Bronchial epithelial cell (primary cell): ENCODE results near the gene EGFL7. TPM values are rescaled to one million over a fixed set of nuclear protein-coding genes. Genes with fewer than 3 reads are reported as not detected.
A peak's percentile ranks its signal among the peaks of the same experiment; 100 is the strongest.

ENCODE experiments used
- DNase-seq: peaks from one replicate; pipeline ENCODE4 v3.0.0-alpha.2; 2010; ENCODE audit warnings: low read depth
- FAIRE-seq: peaks from 2 replicates; lab custom pipeline; 2011; peaks lifted over from hg19 to GRCh38; lab: Jason Lieb, UNC
- H3K27me3 ChIP-seq: 2 replicates; pipeline ENCODE4 v1.5.1; 2011; ENCODE audit warnings: low read length; ENCODE audit not compliant: control insufficient read depth, insufficient read depth
- H3K36me3 ChIP-seq: 2 replicates; pipeline ENCODE4 v1.5.1; 2011; ENCODE audit warnings: low read length; ENCODE audit not compliant: control insufficient read depth, insufficient read depth
- H3K4me3 ChIP-seq: 2 replicates; pipeline ENCODE4 v1.5.1; 2011; ENCODE audit warnings: mild to moderate bottlenecking, low read depth, low read length, control low read depth
- CTCF ChIP-seq: IDR thresholded peaks from 2 replicates; pipeline ENCODE4 v1.5.1; 2011; ENCODE audit warnings: mild to moderate bottlenecking, moderate library complexity, low read length, control low read depth, inconsistent platforms; ENCODE audit not compliant: insufficient read depth, severe bottlenecking
- total RNA-seq: library from RNA; depleted of rRNA; stranded (reverse); fragments of >200 nt; gene quantifications from 2 replicates; pipeline ENCODE4 v1.2.1, GENCODE V29; 2014

The EGFL7 gene
- total RNA-seq, 1 donor from 2014 or later, result 11.8 TPM

DNA sequence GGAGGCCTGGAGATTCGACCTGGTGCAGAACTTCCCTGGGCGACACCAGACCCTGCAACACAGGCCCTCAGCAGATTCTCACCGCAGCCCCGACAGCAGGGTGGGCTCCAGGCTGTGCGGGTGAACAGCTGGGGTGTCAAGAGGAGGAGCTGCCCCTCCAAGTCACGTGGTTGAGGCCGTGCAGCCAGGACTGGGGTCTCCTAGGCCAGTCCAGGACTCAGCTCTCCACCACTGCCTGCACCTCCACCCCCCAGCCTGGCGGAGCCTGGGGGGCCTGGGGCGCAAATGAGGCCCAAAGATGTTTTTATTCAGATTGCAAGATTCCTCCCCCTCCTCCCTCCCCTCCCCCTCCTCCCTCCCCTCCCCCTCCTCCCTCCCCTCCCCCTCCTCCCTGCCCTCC, 33.8 kb downstream of the EGFL7 start:
- no peak for TF ChIP-seq CTCF
- no peak for DNase-seq
- peaks cover 6% of the 10 kb centered on the region for H3K27me3 ChIP-seq
- H3K36me3 ChIP-seq, result no peaks in the 10 kb centered on the region
- no peak overlapping the region for H3K4me3 ChIP-seq
- FAIRE-seq, result no peak

DNA sequence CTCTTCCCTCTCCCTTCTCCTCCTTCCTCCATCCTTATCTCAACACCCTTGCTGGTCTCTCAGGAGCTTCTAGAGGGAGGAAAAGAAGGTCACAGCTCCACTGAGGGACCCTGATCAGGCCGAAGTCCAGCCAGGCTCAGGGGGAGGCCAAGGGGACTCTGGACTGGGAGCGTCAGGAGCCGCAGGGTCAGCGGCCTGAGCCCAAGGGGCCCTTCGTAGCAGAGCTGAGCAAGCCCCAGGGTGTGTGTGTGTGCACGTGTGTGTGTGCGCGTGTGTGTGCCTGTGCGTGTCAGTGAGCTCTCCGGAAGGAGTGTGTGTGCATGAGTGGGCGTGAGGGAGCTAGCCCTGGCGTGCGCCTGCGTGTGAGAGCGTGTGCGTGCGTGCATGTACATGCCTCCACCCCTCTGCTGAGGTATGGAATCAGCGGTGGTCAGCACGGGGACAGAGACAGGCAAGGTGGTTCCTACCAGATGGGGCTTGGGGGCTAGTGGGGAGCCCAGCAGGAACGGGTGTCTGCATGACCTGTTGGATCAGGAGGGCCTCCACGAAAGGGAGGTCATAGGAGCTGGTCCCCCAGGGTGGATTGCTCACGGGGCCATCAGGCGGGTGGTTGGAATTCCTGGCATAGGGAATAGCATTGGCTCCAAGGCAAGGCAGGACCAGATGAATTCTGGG, 34.6 kb downstream of the EGFL7 start:
- Histone ChIP-seq H3K36me3 (no peaks in the 10 kb centered on the region), H3K4me3 (no peak overlapping the region), H3K27me3 (peaks cover 6% of the 10 kb centered on the region)
- no peak for TF ChIP-seq CTCF
- DNase-seq (peak; percentile 57), FAIRE-seq (no peak)

DNA sequence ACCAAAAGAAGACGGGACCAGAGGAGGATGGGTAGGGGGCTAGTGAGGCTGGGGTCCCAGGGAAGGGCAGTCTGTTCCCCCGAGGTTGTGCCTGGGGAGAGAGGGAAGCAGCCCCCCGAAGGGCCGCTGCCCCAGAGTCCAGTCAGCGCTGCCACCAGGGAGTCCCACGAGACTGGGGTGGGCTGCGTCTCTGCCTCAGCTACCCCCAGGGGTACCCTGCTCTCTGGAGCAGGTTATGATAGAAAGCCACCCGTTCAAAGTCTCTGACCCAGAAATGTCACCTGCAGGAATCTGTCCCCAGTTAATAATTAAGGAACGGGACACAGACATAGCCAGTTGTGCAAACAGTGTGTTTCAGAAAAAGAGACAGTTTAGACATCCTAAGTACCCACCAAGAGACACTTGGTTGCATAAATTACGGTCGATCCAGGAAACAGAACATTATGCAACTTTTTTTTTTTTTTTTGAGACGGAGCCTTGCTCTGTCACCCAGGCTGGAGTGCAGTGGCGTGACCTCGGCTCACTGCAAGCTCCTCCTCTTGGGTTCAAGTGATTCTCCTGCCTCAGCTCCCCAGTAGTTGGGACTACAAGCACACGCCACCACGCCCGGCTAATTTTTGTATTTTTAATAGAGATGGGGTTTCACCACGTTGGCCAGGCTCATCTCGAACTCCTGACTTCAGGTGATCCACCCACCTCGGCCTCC, 35.3 kb downstream of the EGFL7 start:
- peaks cover 6% of the 10 kb centered on the region for H3K27me3 ChIP-seq
- DNase-seq (no peak), FAIRE-seq (no peak)
- H3K4me3 ChIP-seq, result no peak overlapping the region
- TF ChIP-seq CTCF, result no peak
- H3K36me3 ChIP-seq, result no peaks in the 10 kb centered on the region

DNA sequence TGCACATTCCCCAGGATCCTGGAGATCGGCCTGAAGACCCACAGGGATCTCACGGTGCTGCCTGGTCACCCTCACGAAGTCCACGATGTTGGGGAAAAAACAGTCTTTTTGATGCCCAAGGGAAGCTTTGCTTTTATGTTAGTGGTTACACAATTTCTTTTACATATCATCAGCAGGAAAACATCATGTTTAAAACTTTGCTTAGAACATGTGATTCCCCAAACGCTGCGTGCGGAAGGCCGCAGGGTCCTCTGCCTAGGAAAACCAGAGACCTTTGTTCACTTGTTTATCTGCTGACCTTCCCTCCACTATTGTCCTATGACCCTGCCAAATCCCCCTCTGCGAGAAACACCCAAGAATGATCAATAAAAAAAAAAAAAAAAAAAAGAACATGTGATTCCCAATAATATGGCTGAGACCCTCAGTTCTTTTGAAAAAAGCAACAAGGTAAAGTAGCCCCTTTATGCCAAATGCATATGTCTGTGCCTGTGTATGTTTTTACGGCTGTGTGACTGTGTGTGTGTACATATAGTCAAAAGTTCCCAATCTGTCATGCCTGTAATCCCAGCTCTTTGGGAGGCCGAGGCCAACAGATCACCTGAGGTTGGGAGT, 36.0 kb downstream of the EGFL7 start:
- Histone ChIP-seq H3K4me3 (no peak overlapping the region), H3K27me3 (peaks cover 6% of the 10 kb centered on the region), H3K36me3 (no peaks in the 10 kb centered on the region)
- no peak for TF ChIP-seq CTCF
- no peak for FAIRE-seq
- DNase-seq, result no peak

GRCh38 chr9:136700304-136700703, 37.6 kb downstream of the EGFL7 start:
- no peak for TF ChIP-seq CTCF
- Histone ChIP-seq H3K27me3 (peaks cover 6% of the 10 kb centered on the region), H3K36me3 (no peaks in the 10 kb centered on the region), H3K4me3 (no peak overlapping the region)
- no peak for FAIRE-seq
- no peak for DNase-seq
